ENCODE measurements around the gene IER3. TPM values are rescaled to one million over a fixed set of nuclear protein-coding genes. Genes with fewer than 3 reads are reported as not detected.
"Not testable (repeated sequence)": the region's sequence is repeated elsewhere in the genome, so short reads cannot be mapped to it uniquely, and the experiment has no call there.

IER3 gene
- total RNA-seq, 2 experiments from 2014 or later = 5.7 to 5.8 TPM

DNA sequence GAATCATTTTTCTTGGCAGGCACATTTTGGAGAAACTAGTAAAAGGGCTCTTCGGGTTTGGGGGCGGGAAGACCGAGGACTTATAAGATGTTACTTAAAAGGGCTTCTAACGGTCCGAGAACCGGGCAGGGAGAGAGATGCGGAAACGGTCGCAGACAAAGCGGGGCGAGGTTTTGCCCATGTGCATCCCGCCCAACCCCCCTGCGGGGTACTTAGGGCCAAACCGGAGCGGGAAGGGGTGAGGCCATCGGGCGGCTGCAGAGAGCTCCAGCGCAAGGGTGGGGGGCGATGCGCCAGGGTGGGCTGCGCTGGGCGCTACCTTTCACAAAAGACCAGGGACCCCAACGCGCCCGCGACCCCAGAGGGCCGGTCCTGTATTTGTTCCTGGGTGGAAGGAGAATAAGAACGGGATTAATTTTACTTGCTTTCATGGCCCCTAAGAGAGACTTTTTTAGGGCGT is 23.6 kb downstream of the IER3 start:
- Mint-ChIP-seq H3K27ac (peak overlapping the region; percentile 95), H3K27me3 (no peaks in the 10 kb centered on the region), H3K4me3 (peak overlapping the region; percentile 99), H3K36me3 (ENCODE audit: low read depth) (peaks cover 67% of the 10 kb centered on the region), H3K4me1 (ENCODE audit: low read depth) (peaks cover 74% of the 10 kb centered on the region), H3K9me3 (no peaks in the 10 kb centered on the region)
- peak; percentile 30 to 74 (median 48) for DNase-seq
- TF ChIP-seq, protein P1, sequence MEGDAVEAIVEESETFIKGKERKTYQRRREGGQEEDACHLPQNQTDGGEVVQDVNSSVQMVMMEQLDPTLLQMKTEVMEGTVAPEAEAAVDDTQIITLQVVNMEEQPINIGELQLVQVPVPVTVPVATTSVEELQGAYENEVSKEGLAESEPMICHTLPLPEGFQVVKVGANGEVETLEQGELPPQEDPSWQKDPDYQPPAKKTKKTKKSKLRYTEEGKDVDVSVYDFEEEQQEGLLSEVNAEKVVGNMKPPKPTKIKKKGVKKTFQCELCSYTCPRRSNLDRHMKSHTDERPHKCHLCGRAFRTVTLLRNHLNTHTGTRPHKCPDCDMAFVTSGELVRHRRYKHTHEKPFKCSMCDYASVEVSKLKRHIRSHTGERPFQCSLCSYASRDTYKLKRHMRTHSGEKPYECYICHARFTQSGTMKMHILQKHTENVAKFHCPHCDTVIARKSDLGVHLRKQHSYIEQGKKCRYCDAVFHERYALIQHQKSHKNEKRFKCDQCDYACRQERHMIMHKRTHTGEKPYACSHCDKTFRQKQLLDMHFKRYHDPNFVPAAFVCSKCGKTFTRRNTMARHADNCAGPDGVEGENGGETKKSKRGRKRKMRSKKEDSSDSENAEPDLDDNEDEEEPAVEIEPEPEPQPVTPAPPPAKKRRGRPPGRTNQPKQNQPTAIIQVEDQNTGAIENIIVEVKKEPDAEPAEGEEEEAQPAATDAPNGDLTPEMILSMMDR (IDR thresholded peaks at IDR 0.05) = no peak
- H3K9me3 ChIP-seq (ENCODE audit: control insufficient read depth in 1 of 2, insufficient read depth in 1 of 2, low read length in 2 of 2) = no peaks in the 10 kb centered on the region
- ATAC-seq (ENCODE audit: poor library complexity) = no peak
- H3K36me3 ChIP-seq (ENCODE audit: insufficient read depth, low read length) = peaks cover 35% of the 10 kb centered on the region
- CTCF ChIA-PET = interaction anchor here (1.7 to 20.2 kb wide), 3 partner anchors 11 to 108 kb away, joined by 6 to 526 read pairs (median 70); partner anchors contain the start of gene DHX16
- no peaks in the 10 kb centered on the region for H3K27me3 ChIP-seq (ENCODE audit: control insufficient read depth in 1 of 2, insufficient read depth in 2 of 2, low read length in 2 of 2)
- H3K4me3 ChIP-seq (ENCODE audit: low read length) = peak overlapping the region; percentile 73
- POLR2A ChIA-PET = interaction anchor here (0.7 to 11.0 kb wide), 16 partner anchors 10 to 507 kb away, joined by 3 to 381 read pairs (median 8); partner anchors contain the start of genes ABCF1, DHX16, GTF2H4 and MRPS18B
- intact Hi-C loops (cut with DNase I, micrococcal nuclease) = loop anchor here (1.0 to 5.0 kb wide), 4 partner anchors 38 to 178 kb away; partner anchors contain the start of genes MRPS18B (in 2 of the 2), PPP1R10 (in 2 of the 2) and ABCF1 (in 1 of the 2)
- H3K27ac ChIP-seq (ENCODE audit: low read depth in 1 of 2, low read length in 2 of 2) = peak overlapping the region; percentile 82 to 85
- peaks cover 73% of the 10 kb centered on the region for H3K4me1 ChIP-seq (ENCODE audit: insufficient read depth, low read length)

DNA sequence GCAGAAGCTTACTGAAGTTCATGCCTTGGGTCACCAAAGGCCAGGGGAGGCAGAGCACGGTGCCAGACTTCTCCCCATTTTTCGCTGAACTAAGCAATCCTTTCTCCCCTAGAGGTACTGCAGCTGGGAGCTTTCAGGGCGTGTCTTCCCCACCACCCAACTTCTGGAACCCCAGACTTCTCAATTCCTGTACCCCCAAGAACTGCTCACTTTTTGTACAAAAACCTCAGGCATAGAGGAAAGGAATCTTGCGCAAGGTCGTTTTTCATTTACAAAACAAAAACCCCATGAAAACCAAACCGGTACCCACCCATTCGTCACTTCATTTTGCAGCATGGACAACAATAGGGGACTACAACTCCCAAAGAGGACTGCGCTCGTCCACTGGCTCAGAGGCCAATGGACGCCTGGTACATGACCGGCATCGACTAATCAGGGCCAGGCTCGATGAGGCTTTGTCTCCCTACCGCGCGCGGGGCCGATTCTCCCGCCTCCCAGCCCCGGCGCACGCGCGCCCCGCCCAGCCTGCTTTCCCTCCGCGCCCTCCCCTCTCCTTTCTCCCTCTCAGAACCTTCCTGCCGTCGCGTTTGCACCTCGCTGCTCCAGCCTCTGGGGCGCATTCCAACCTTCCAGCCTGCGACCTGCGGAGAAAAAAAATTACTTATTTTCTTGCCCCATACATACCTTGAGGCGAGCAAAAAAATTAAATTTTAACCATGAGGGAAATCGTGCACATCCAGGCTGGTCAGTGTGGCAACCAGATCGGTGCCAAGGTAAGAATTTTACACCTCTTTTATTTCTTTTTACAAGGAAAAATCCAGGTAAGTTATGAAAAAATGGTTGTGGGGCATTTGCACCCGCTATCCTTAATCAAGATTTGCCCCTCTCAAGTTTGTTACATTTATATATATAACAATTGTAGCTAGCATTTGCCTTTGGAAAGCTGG is 24.3 kb downstream of the IER3 start, which contains the start of gene TUBB:
Gene TUBB, plus strand, starts transcription at position 562 of the 947 bp plus-strand sequence. Its CDS starts 155 bp downstream, at position 717.
- CTCF ChIA-PET = interaction anchor here (1.7 to 20.2 kb wide), 3 partner anchors 12 to 107 kb away, joined by 6 to 526 read pairs (median 70); partner anchors contain the start of gene DHX16
- peaks cover 29% of the 10 kb centered on the region for H3K36me3 ChIP-seq (ENCODE audit: insufficient read depth, low read length)
- H3K27ac ChIP-seq (ENCODE audit: low read depth in 1 of 2, low read length in 2 of 2) = peak within 1 kb of the TSS; percentile 82 to 85
- DNase-seq (peak; percentile 88 to 98 (median 94)), ATAC-seq (ENCODE audit: poor library complexity) (peak; percentile 63)
- no peaks in the 10 kb centered on the region for H3K9me3 ChIP-seq (ENCODE audit: control insufficient read depth in 1 of 2, insufficient read depth in 1 of 2, low read length in 2 of 2)
- H3K4me3 Mint-ChIP-seq = peak within 1 kb of the TSS; percentile 99
- H3K27me3 Mint-ChIP-seq = no peaks in the 10 kb centered on the region
- no peaks in the 10 kb centered on the region for H3K27me3 ChIP-seq (ENCODE audit: control insufficient read depth in 1 of 2, insufficient read depth in 2 of 2, low read length in 2 of 2)
- H3K27ac Mint-ChIP-seq = peak within 1 kb of the TSS; percentile 95
- H3K4me1 Mint-ChIP-seq (ENCODE audit: low read depth) = peaks cover 71% of the 10 kb centered on the region
- H3K4me1 ChIP-seq (ENCODE audit: insufficient read depth, low read length) = peaks cover 67% of the 10 kb centered on the region
- peak within 1 kb of the TSS; percentile 73 for H3K4me3 ChIP-seq (ENCODE audit: low read length)
- H3K9me3 Mint-ChIP-seq = no peaks in the 10 kb centered on the region
- TF ChIP-seq, protein P1 (IDR thresholded peaks at IDR 0.05) = no peak
- H3K36me3 Mint-ChIP-seq (ENCODE audit: low read depth) = peaks cover 68% of the 10 kb centered on the region
- intact Hi-C loops (cut with DNase I, micrococcal nuclease) = loop anchor here (5.0 kb wide), 3 partner anchors 148 to 178 kb away; partner anchors contain the start of genes ABCF1 (in 1 of the 2), GNL1 (in 1 of the 2) and PRR3 (in 1 of the 2)
- POLR2A ChIA-PET = interaction anchor here (1.2 to 11.0 kb wide), 11 partner anchors 16 to 506 kb away, joined by 3 to 381 read pairs (median 17); partner anchors contain the start of genes ABCF1, DHX16, MRPS18B and PPP1R10

DNA sequence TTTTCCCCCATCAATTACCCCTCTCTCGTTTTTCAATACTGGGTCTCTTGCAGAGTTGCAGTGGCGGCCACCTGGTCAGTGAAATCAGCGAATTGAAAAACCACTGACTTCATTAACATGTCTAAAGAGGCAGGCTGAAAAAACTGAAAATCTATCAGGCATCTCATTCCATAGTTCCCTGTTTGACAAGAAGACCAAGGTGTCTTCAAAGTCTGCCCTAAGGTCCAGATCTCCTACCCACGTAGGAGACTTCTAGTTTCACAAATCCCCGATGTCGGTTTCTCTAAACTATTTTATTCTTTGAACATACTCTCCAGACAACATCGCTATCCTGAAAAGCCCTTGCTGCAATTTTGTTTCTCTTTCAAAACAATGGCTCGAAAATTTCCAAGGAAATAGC is 25.0 kb downstream of the IER3 start:
- Histone ChIP-seq H3K4me3 (ENCODE audit: low read length) (peak overlapping the region; percentile 73), H3K27ac (ENCODE audit: low read depth in 1 of 2, low read length in 2 of 2) (peak overlapping the region; percentile 53 to 82), H3K27me3 (ENCODE audit: control insufficient read depth in 1 of 2, insufficient read depth in 2 of 2, low read length in 2 of 2) (no peaks in the 10 kb centered on the region), H3K9me3 (ENCODE audit: control insufficient read depth in 1 of 2, insufficient read depth in 1 of 2, low read length in 2 of 2) (no peaks in the 10 kb centered on the region), H3K36me3 (ENCODE audit: insufficient read depth, low read length) (peaks cover 25% of the 10 kb centered on the region), H3K4me1 (ENCODE audit: insufficient read depth, low read length) (peaks cover 62% of the 10 kb centered on the region)
- H3K27ac Mint-ChIP-seq = peak overlapping the region; percentile 95
- no peaks in the 10 kb centered on the region for H3K27me3 Mint-ChIP-seq
- H3K4me3 Mint-ChIP-seq = peak overlapping the region; percentile 99
- H3K4me1 Mint-ChIP-seq (ENCODE audit: low read depth) = peaks cover 64% of the 10 kb centered on the region
- TF ChIP-seq, protein P1 (IDR thresholded peaks at IDR 0.05) = no peak
- H3K9me3 Mint-ChIP-seq = no peaks in the 10 kb centered on the region
- DNase-seq (peak in 1 of 14 experiments; percentile 2), ATAC-seq (ENCODE audit: poor library complexity) (no peak)
- peaks cover 68% of the 10 kb centered on the region for H3K36me3 Mint-ChIP-seq (ENCODE audit: low read depth)
- intact Hi-C loops (cut with DNase I, micrococcal nuclease) = loop anchor here in 1 of 2 experiments (5.0 kb wide), 1 partner anchor 162 kb away; the partner anchor contains the start of genes GNL1 and PRR3
- ChIA-PET POLR2A (interaction anchor here (1.2 to 11.0 kb wide), 4 partner anchors 28 to 105 kb away, joined by 3 to 381 read pairs (median 37); partner anchors contain the start of gene DHX16), CTCF (interaction anchor here (6.6 to 20.2 kb wide), 2 partner anchors 12 to 41 kb away, joined by 70 to 526 read pairs; partner anchors contain the start of gene DHX16)

DNA sequence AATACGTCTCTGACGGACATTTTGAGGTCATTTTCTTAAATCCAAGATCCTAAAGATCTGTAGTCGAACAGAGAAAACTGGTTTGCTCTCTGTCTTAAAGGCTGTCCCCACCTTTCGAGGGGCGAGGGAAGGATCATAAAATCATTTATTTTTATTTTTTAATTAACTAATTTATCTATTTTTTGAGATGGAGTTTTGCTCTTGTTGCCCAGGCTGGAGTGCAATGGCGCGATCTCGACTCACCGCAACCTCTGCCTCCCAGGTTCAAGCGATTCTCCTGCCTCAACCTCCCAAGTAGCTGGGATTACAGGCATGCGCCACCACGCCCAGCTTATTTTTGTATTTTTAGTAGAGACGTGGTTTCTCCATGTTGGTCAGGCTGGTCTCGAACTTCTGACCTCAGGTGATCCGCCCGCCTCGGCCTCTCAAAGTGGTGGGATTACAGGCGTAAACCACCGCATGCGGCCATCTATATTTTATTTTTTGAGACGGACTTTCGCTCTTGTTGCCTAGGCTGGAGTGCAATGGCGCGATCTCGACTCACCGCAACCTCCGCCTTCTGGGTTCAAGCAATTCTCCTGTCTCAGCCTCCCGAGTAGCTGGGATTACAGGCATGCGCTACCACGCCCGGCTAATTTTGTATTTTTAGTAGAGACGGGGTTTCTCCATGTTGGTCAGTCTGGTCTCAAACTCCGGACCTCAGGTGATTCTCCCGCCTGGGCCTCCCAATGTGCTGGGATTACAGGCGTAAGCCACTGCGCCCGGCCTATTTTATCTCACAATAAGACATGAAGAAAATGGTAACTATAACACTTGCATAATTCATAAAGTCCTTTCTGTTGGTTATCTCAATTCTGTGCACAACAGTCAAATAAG is 26.3 kb downstream of the IER3 start:
- not testable (repeated sequence) for H3K9me3 ChIP-seq (ENCODE audit: control insufficient read depth in 1 of 2, insufficient read depth in 1 of 2, low read length in 2 of 2); H3K27me3 Mint-ChIP-seq; H3K27me3 ChIP-seq (ENCODE audit: control insufficient read depth in 1 of 2, insufficient read depth in 2 of 2, low read length in 2 of 2); ATAC-seq (ENCODE audit: poor library complexity); H3K9me3 Mint-ChIP-seq
- ChIA-PET CTCF (interaction anchor here (0.9 to 20.2 kb wide), 7 partner anchors 9 to 175 kb away, joined by 3 to 526 read pairs (median 4); partner anchors contain the start of genes DHX16 and MRPS18B), POLR2A (interaction anchor here (0.7 to 11.0 kb wide), 17 partner anchors 9 to 505 kb away, joined by 3 to 381 read pairs (median 8); partner anchors contain the start of genes ABCF1, DHX16, GNL1 and MRPS18B)
- Histone ChIP-seq H3K4me1 (ENCODE audit: insufficient read depth, low read length) (peaks cover 50% of the 10 kb centered on the region), H3K36me3 (ENCODE audit: insufficient read depth, low read length) (peaks cover 22% of the 10 kb centered on the region), H3K4me3 (ENCODE audit: low read length) (peak overlapping the region; percentile 81), H3K27ac (ENCODE audit: low read depth in 1 of 2, low read length in 2 of 2) (peak overlapping the region in 1 of 2 donors; percentile 71)
- peaks cover 53% of the 10 kb centered on the region for H3K4me1 Mint-ChIP-seq (ENCODE audit: low read depth)
- intact Hi-C loops (cut with DNase I, micrococcal nuclease) = loop anchor here (1.0 to 5.0 kb wide), 3 partner anchors 31 to 229 kb away; partner anchors contain the start of genes GNL1 (in 1 of the 2), HLA-E (in 1 of the 2) and PRR3 (in 1 of the 2)
- peaks cover 68% of the 10 kb centered on the region for H3K36me3 Mint-ChIP-seq (ENCODE audit: low read depth)
- H3K27ac Mint-ChIP-seq = peak overlapping the region; percentile 96
- peak overlapping the region; percentile 95 for H3K4me3 Mint-ChIP-seq
- peak in 1 of 14 experiments; percentile 2 for DNase-seq

Measured in CD4-positive, alpha-beta T cell (primary cell).